CD4-positive, alpha-beta memory T cell (primary cell): ENCODE results near the gene FBXO31. TPM values are rescaled to one million over a fixed set of nuclear protein-coding genes. Genes with fewer than 3 reads are reported as not detected.

Experiments used
- CTCF ChIA-PET: fragments of 350-600 bp; sonication (Branson Sonifier 250); formaldehyde crosslinking; loops from one replicate; lab custom pipeline; 2021; ENCODE audit warnings: inconsistent platforms; ENCODE audit not compliant: partially characterized antibody; lab: Charles Lee
- POLR2A ChIA-PET: fragments of 350-600 bp; sonication (Branson Sonifier 250); formaldehyde crosslinking; loops from one replicate; lab custom pipeline; 2021; ENCODE audit not compliant: partially characterized antibody; lab: Charles Lee
- DNase-seq, 5 donors: peaks; one replicate each; pipeline versions ENCODE4 v3.0.0 to v3.0.0-alpha.2; 2020 to 2022; ENCODE audit warnings: mixed read lengths in 1 of 5
- H3K27ac ChIP-seq: one replicate; pipeline ENCODE4 v1.7.0; 2013; ENCODE audit warnings: low read depth, low read length
- H3K27me3 ChIP-seq: 2 replicates; pipeline ENCODE4 v1.7.0; 2013; ENCODE audit warnings: mild to moderate bottlenecking, low read length, moderate library complexity; ENCODE audit not compliant: insufficient read depth
- H3K36me3 ChIP-seq: 2 replicates; pipeline ENCODE4 v1.7.0; 2013; ENCODE audit warnings: mild to moderate bottlenecking, low read length, moderate library complexity; ENCODE audit not compliant: insufficient read depth
- H3K4me1 ChIP-seq: 2 replicates; pipeline ENCODE4 v1.7.0; 2013; ENCODE audit warnings: mild to moderate bottlenecking, low read length, moderate library complexity; ENCODE audit not compliant: insufficient read depth
- H3K4me3 ChIP-seq, 2 donors: one replicate each; pipeline ENCODE4 v1.7.0; 2013; ENCODE audit warnings: low read length in 2 of 2, mild to moderate bottlenecking in 1 of 2
- H3K9me3 ChIP-seq, 2 donors: one replicate each; pipeline ENCODE4 v1.7.0; 2013; ENCODE audit warnings: low read length in 2 of 2, control low read depth in 1 of 2; ENCODE audit not compliant: control insufficient read depth in 1 of 2
- H3K27ac Mint-ChIP-seq, 7 donors: one replicate each; pipeline ENCODE4 v1.8.0; 2020 to 2021; ENCODE audit warnings: mixed read lengths in 7 of 7, mild to moderate bottlenecking in 6 of 7, inconsistent platforms in 3 of 7, moderate library complexity in 3 of 7
- H3K27me3 Mint-ChIP-seq, 2 donors: one replicate each; pipeline ENCODE4 v1.8.0; 2020 to 2021; ENCODE audit warnings: mixed read lengths in 2 of 2
- H3K36me3 Mint-ChIP-seq, 2 donors: one replicate each; pipeline ENCODE4 v1.8.0; 2020 to 2021; ENCODE audit warnings: mixed read lengths in 2 of 2, inconsistent platforms in 1 of 2, mild to moderate bottlenecking in 1 of 2
- H3K4me1 Mint-ChIP-seq, 4 donors: one replicate each; pipeline ENCODE4 v1.8.0; 2020 to 2021; ENCODE audit warnings: mixed read lengths in 4 of 4, mild to moderate bottlenecking in 1 of 4
- H3K4me3 Mint-ChIP-seq, 8 donors: one replicate each; pipeline ENCODE4 v1.8.0; 2020 to 2021; ENCODE audit warnings: mixed read lengths in 8 of 8, mild to moderate bottlenecking in 7 of 8, moderate library complexity in 6 of 8, inconsistent platforms in 3 of 8
- H3K9me3 Mint-ChIP-seq, 8 donors: one replicate each; pipeline ENCODE4 v1.8.0; 2020 to 2021; ENCODE audit warnings: mixed read lengths in 8 of 8, mild to moderate bottlenecking in 5 of 8, inconsistent platforms in 3 of 8, moderate library complexity in 1 of 8
- intact Hi-C: fragments of 100-400 bp; cut with micrococcal nuclease; formaldehyde crosslinking; loops from one replicate; pipeline ENCODE4 v1.15.1; 2023
- polyA plus RNA-seq, 2 donors: library from polyadenylated mRNA; unstranded; fragments of 300-500 nt; fragmentation: Illumina TruSeq; gene quantifications; one replicate each; pipeline ENCODE4 v1.2.3, GENCODE V29; 2021
- total RNA-seq, 2 experiments: library from RNA; stranded (reverse); gene quantifications; one replicate each; pipeline ENCODE4 v1.2.3, GENCODE V29; 2021

The FBXO31 gene
- total and polyA plus RNA-seq, 4 experiments from 2014 or later, result 22.9 to 44.6 (median 34.5) TPM

DNA sequence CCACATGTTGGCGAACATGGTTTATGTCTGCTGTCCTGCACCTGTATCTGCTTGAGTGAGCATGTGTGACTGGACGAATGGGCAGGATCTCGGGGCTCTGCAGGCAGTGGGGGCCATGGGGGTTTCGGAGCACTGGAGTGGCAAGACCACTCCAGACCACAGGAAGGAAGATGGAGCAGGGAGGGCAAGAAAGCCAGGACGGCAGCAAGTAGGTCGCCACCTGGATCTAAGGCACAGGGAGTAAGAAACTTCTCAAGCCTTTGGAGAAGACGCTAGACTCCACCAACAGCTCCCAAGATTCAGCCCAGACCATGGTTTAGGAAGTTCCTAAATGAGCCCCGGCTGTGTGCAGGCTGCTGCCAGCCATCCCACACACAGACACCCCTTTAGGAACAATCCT, 33.5 kb downstream of the FBXO31 start:
- no peaks in the 10 kb centered on the region for H3K9me3 Mint-ChIP-seq
- ChIA-PET CTCF (no interaction called here), POLR2A (interaction anchor here (1.2 kb wide), 1 partner anchor 25 kb away, joined by 3 read pairs; no protein-coding TSS in a partner anchor)
- Histone ChIP-seq H3K27ac (no peak overlapping the region), H3K36me3 (peaks cover 6% of the 10 kb centered on the region), H3K4me1 (peaks cover 14% of the 10 kb centered on the region), H3K9me3 (no peaks in the 10 kb centered on the region), H3K27me3 (no peaks in the 10 kb centered on the region), H3K4me3 (no peak overlapping the region)
- DNase-seq, result no peak
- peaks cover 16 to 27% of the 10 kb centered on the region in 2 donors for H3K36me3 Mint-ChIP-seq
- peak overlapping the region in 5 of 7 donors; percentile 52 to 87 (median 83) for H3K27ac Mint-ChIP-seq
- intact Hi-C loops, result no loop called here
- H3K4me1 Mint-ChIP-seq, result peaks cover 11 to 37% (median 16%) of the 10 kb centered on the region in 4 donors
- no peaks in the 10 kb centered on the region for H3K27me3 Mint-ChIP-seq
- no peak overlapping the region for H3K4me3 Mint-ChIP-seq

DNA sequence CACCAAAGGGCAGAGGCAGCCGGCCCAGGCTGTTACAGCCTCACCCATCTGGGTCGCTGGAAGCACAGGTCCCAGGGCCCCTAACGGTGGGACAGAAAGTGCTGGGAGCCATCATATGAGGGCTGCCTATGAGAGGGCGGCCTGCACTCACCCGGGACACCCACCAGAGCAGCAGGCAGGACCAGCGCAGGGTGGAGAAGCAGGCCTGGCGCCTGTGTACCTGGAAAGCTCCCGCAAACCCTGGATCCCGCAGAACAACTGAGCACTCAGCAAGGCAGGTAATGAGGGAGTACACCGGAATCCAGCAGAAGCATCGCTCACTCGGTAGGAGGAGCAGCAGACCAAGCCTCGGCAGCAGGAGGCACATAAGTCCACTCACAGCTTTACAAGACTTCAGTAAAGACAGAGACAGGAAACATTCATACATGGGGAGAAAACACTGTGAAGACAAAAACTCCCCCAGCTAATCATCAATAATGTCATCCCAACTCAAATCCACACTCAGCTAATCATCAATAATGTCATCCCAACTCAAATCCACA, 34.9 kb downstream of the FBXO31 start:
- Mint-ChIP-seq H3K27ac (no peak overlapping the region), H3K36me3 (peaks cover 16 to 28% of the 10 kb centered on the region in 2 donors), H3K9me3 (no peaks in the 10 kb centered on the region), H3K4me3 (no peak overlapping the region), H3K4me1 (peaks cover 13 to 42% (median 21%) of the 10 kb centered on the region in 4 donors), H3K27me3 (no peaks in the 10 kb centered on the region)
- intact Hi-C loops, result loop anchor here (5.0 kb wide), 1 partner anchor 34 kb away; the partner anchor contains the start of gene FBXO31
- Histone ChIP-seq H3K4me3 (no peak overlapping the region), H3K27me3 (no peaks in the 10 kb centered on the region), H3K27ac (no peak overlapping the region), H3K9me3 (no peaks in the 10 kb centered on the region), H3K4me1 (peaks cover 20% of the 10 kb centered on the region), H3K36me3 (peaks cover 6% of the 10 kb centered on the region)
- ChIA-PET CTCF (no interaction called here), POLR2A (interaction anchor here (0.7 kb wide), 1 partner anchor 35 kb away, joined by 3 read pairs; the partner anchor contains the start of gene FBXO31)
- DNase-seq, result no peak

DNA sequence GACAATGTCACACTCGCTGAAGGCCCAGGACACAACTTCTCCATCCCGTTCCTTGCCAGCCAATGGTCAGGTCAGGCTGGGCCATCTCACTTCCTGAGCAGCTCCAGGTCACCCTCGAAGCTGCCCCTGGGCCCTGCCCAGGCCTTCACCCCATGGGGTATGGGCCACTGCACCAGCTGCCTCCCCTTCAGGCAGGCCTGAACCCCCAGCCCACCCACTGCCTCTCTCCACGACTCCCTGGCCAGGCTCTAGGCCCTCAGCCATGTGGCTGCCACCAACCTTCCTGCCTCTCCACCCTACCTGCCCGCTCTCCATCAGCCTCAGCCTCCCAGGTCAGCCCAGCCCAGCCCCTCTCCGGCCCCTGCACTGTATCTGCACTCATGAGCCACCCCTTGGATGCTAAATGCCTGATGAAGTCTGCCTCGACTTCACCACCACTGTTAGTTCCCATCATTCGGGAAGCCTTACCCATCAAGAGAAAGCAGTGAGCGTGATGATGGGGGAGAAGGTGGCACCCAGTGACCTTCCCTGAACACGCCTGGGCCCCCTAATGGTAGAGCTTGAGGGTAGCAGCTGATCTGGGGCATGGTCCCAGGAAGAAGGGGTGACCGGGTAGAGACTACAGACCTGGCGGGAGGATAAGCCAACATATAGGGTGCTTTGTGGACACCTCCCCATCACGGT, 35.5 kb downstream of the FBXO31 start:
- peaks cover 14 to 45% (median 22%) of the 10 kb centered on the region in 4 donors for H3K4me1 Mint-ChIP-seq
- H3K27me3 Mint-ChIP-seq, result no peaks in the 10 kb centered on the region
- Histone ChIP-seq H3K27me3 (no peaks in the 10 kb centered on the region), H3K4me3 (no peak overlapping the region), H3K9me3 (no peaks in the 10 kb centered on the region), H3K4me1 (peaks cover 20% of the 10 kb centered on the region), H3K36me3 (peaks cover 7% of the 10 kb centered on the region), H3K27ac (no peak overlapping the region)
- H3K27ac Mint-ChIP-seq, result peak overlapping the region in 2 of 7 donors; percentile 48 to 62
- H3K9me3 Mint-ChIP-seq, result no peaks in the 10 kb centered on the region
- ChIA-PET POLR2A (interaction anchor here (0.7 kb wide), 1 partner anchor 36 kb away, joined by 3 read pairs; the partner anchor contains the start of gene FBXO31), CTCF (interaction anchor here (0.9 kb wide), 1 partner anchor 46 kb away, joined by 4 read pairs; no protein-coding TSS in a partner anchor)
- H3K4me3 Mint-ChIP-seq, result no peak overlapping the region
- peaks cover 17 to 30% of the 10 kb centered on the region in 2 donors for H3K36me3 Mint-ChIP-seq
- intact Hi-C loops, result loop anchor here (5.0 kb wide), 1 partner anchor 34 kb away; the partner anchor contains the start of gene FBXO31
- no peak for DNase-seq

DNA sequence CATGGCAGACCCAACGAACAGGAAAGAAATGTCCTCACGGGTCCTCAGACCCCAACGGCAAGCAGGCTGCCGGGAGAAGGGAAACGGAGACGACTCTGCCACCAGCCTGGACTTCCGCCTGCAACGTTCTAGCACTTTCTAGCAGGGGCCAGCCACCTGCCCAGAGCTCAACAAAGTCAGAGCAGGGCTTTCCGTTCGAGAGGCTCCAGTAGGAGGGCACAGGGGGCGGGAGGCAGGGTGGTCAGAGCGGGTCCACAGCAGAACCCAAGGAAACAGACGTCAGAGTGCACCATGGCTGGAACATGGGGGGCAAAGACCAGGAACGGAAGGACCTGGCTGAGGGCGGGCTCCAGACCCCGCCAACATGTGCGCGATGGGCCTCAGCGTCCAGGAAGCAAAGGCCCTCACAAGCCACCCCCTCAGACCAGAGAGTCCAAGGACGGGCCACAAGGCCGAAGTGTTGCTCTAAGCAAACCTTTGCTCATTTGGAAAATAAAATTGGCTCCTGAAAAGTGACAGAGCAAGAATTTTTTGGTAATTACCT, 37.0 kb downstream of the FBXO31 start:
- H3K36me3 Mint-ChIP-seq, result peaks cover 20 to 37% of the 10 kb centered on the region in 2 donors
- POLR2A ChIA-PET, result no interaction called here
- H3K27ac ChIP-seq, result no peak overlapping the region
- intact Hi-C loops, result loop anchor here (5.0 kb wide), 1 partner anchor 36 kb away; the partner anchor contains the start of gene FBXO31
- CTCF ChIA-PET, result no interaction called here
- H3K4me3 Mint-ChIP-seq, result no peak overlapping the region
- peak overlapping the region in 3 of 7 donors; percentile 46 to 73 (median 55) for H3K27ac Mint-ChIP-seq
- no peaks in the 10 kb centered on the region for H3K9me3 Mint-ChIP-seq
- H3K27me3 Mint-ChIP-seq, result no peaks in the 10 kb centered on the region
- peaks cover 15 to 47% (median 22%) of the 10 kb centered on the region in 4 donors for H3K4me1 Mint-ChIP-seq
- no peak for DNase-seq
- H3K4me1 ChIP-seq, result peaks cover 20% of the 10 kb centered on the region
- no peaks in the 10 kb centered on the region for H3K27me3 ChIP-seq
- no peak overlapping the region for H3K4me3 ChIP-seq
- peaks cover 20% of the 10 kb centered on the region for H3K36me3 ChIP-seq
- H3K9me3 ChIP-seq, result no peaks in the 10 kb centered on the region

DNA sequence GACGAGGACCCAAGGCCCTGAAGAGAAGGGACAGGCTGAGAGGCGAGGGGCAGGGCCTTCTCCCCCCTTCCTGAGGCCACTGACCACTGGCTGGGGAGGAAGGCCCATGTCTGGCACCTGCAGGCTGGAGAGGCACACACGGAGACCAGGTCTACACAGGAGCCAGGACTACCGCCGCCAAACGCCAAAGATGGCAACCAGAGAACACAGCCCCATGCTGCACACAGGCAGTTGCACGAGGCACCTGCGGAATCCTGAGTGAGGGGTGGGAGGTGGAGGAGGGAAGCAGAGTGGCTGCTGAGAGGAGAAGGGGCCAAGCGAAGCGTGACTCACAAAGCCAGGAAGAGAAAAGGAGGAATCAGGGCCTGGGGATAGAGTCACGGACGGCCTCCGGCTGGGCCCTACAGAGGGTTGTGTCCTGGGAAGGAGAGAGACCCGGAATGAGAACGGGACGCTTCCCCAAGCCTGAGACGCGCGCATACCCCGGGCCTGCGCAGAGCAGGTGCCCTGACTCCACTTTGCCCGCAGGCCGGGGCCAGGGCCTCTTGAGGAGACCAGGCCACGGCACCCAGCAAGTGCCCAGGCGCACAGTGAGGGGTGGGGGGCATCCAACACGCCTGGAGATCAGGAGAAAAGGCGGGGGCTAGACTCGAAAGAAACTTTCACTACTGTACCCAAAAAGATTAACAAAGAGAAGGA, 37.7 kb downstream of the FBXO31 start:
- ChIA-PET CTCF (interaction anchor here (1.0 to 1.3 kb wide), 2 partner anchors 38 to 48 kb away, joined by 5 read pairs; partner anchors contain the start of gene FBXO31), POLR2A (interaction anchor here (0.5 to 2.1 kb wide), 3 partner anchors 28 to 1993 kb away, joined by 3 to 17 read pairs (median 6); partner anchors contain the start of genes C16orf95 and FBXO31)
- peaks cover 22 to 39% of the 10 kb centered on the region in 2 donors for H3K36me3 Mint-ChIP-seq

DNA sequence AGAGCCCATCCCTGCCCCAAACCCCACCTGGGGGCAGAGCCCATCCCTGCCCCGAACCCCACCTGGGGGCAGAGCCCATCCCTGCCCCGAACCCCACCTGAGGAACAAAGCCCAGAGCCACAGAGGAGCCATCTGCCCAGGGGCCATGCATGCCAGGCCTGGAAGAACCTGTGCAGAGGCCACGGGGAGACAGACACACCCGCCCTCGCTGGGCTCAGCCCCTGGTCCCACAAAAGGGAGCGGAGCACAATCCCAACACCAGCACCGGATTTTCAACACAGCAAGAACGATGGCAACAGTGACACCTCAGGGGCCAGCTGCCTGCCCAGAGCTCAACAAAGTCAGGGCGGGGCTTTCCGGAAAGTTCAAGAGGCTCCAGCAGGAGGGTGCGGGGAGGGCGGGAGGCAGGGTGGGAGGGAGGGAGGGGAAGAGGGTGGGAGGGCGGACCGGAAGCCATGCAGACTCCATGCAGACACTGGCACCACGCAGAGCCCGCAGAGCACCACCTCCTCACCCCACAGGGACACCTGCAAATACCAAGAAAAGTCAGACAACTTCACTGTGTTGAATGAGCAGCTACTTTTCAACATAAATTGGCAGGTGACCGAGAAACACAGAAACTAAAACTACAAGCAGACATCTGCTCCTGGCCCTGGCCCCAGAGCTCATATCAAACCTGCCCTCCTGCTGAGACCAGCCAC, 38.5 kb downstream of the FBXO31 start:
- H3K4me3 ChIP-seq, result no peak overlapping the region
- Mint-ChIP-seq H3K4me3 (peak overlapping the region in 7 of 8 donors; percentile 51 to 78 (median 68)), H3K27me3 (no peaks in the 10 kb centered on the region), H3K9me3 (no peaks in the 10 kb centered on the region), H3K4me1 (peaks cover 14 to 45% (median 24%) of the 10 kb centered on the region in 4 donors), H3K36me3 (peaks cover 28 to 45% of the 10 kb centered on the region in 2 donors), H3K27ac (peak overlapping the region; percentile 72 to 97 (median 93))
- ChIA-PET POLR2A (interaction anchor here (0.5 to 2.1 kb wide), 3 partner anchors 27 to 1994 kb away, joined by 3 to 17 read pairs (median 6); partner anchors contain the start of genes C16orf95 and FBXO31), CTCF (interaction anchor here (0.6 to 1.3 kb wide), 3 partner anchors 39 to 434 kb away, joined by 3 to 5 read pairs (median 5); partner anchors contain the start of gene FBXO31)
- no peaks in the 10 kb centered on the region for H3K9me3 ChIP-seq
- DNase-seq, result peak; percentile 2 to 75 (median 47)
- H3K27ac ChIP-seq, result no peak overlapping the region
- intact Hi-C loops, result loop anchor here (1.0 to 5.0 kb wide), 3 partner anchors 28 to 49 kb away; partner anchors contain the start of genes C16orf95 and FBXO31
- peaks cover 20% of the 10 kb centered on the region for H3K4me1 ChIP-seq
- no peaks in the 10 kb centered on the region for H3K27me3 ChIP-seq
- peaks cover 25% of the 10 kb centered on the region for H3K36me3 ChIP-seq

More for the DNA sequence above, 37.7 kb downstream of the FBXO31 start:
- peak overlapping the region in 5 of 8 donors; percentile 48 to 78 (median 71) for H3K4me3 Mint-ChIP-seq
- peaks cover 20% of the 10 kb centered on the region for H3K36me3 ChIP-seq
- DNase-seq, result no peak
- H3K27me3 ChIP-seq, result no peaks in the 10 kb centered on the region
- H3K27ac ChIP-seq, result no peak overlapping the region
- H3K27me3 Mint-ChIP-seq, result no peaks in the 10 kb centered on the region
- H3K4me3 ChIP-seq, result no peak overlapping the region
- H3K9me3 Mint-ChIP-seq, result no peaks in the 10 kb centered on the region
- no peaks in the 10 kb centered on the region for H3K9me3 ChIP-seq
- peaks cover 20% of the 10 kb centered on the region for H3K4me1 ChIP-seq
- H3K27ac Mint-ChIP-seq, result peak overlapping the region in 6 of 7 donors; percentile 75 to 97 (median 94)
- intact Hi-C loops, result loop anchor here (1.0 to 5.0 kb wide), 3 partner anchors 29 to 48 kb away; partner anchors contain the start of genes C16orf95 and FBXO31
- peaks cover 15 to 43% (median 24%) of the 10 kb centered on the region in 4 donors for H3K4me1 Mint-ChIP-seq
